Testis (tissue), 3 donors: ENCODE data around the gene TRIM7. TPM values are rescaled to one million over a fixed set of nuclear protein-coding genes. Genes with fewer than 3 reads are reported as not detected.

ENCODE experiments used
- DNase-seq: peaks from one replicate; pipeline ENCODE4 v3.0.0-alpha.2; 2019
- H3K27ac ChIP-seq, 2 donors: fragments of 200-600 bp; sonication (generic); one replicate each; pipeline ENCODE4 v1.5.1; 2019
- H3K27me3 ChIP-seq: fragments of 200-600 bp; sonication (generic); one replicate; pipeline ENCODE4 v1.5.1; 2019
- H3K36me3 ChIP-seq: fragments of 200-600 bp; sonication (generic); one replicate; pipeline ENCODE4 v1.5.1; 2017; ENCODE audit warnings: low read depth; ENCODE audit errors: missing control alignments
- H3K4me1 ChIP-seq: fragments of 200-600 bp; sonication (generic); one replicate; pipeline ENCODE4 v1.5.1; 2019
- H3K4me3 ChIP-seq, 2 donors: fragments of 200-600 bp; sonication (generic); one replicate each; pipeline ENCODE4 v1.5.1; 2017 to 2019
- H3K9me3 ChIP-seq: fragments of 200-600 bp; sonication (generic); one replicate; pipeline ENCODE4 v1.5.1; 2017
- POLR2A ChIP-seq: fragments of 450-650 bp; IDR thresholded peaks from one replicate; pipeline ENCODE4 v1.6.1; 2017; ENCODE audit warnings: antibody characterized with exemption, mild to moderate bottlenecking, moderate library complexity
- WGBS, 2 donors: methylation state at CpG; one replicate each; pipeline ENCODE4 v1.1.5; 2018; 5-methylcytosine and 5-hydroxymethylcytosine counted together
- intact Hi-C: fragments of 100-400 bp; cut with DNase I; formaldehyde crosslinking; loops from one replicate; pipeline ENCODE4 v1.15.1; 2023; ENCODE audit warnings: low total_unique reads
- polyA plus RNA-seq: library from polyadenylated mRNA; stranded (reverse); fragments of 350-450 nt; fragmentation: Illumina TruSeq; extraction: RNeasy Lipid Tissue Mini Kit (QIAGEN cat#74804); gene quantifications from one replicate; pipeline ENCODE4 v1.2.3, GENCODE V29; 2014; ENCODE audit warnings: low read depth, low replicate concordance; ENCODE audit not compliant: insufficient read depth
- total RNA-seq, 2 donors: library from RNA; depleted of rRNA; stranded (reverse); fragments of >200 nt; gene quantifications; one replicate each; pipeline ENCODE4 v1.2.3, GENCODE V29; 2016
- TF ChIP-seq, protein P1 (sequence below), 3 experiments: fragments of 450-650 bp in 2 of 3; fragments of 200-600 bp in 1 of 3; sonication (generic) in 1 of 3; IDR thresholded peaks; one replicate each; pipeline ENCODE4 v1.5.1; 2016 to 2019; ENCODE audit warnings: antibody characterized with exemption in 3 of 3, mild to moderate bottlenecking in 2 of 3, moderate library complexity in 1 of 3

Gene TRIM7
- total and polyA plus RNA-seq, 3 donors from 2014 or later: 0.43 to 0.87 (median 0.47) TPM

DNA sequence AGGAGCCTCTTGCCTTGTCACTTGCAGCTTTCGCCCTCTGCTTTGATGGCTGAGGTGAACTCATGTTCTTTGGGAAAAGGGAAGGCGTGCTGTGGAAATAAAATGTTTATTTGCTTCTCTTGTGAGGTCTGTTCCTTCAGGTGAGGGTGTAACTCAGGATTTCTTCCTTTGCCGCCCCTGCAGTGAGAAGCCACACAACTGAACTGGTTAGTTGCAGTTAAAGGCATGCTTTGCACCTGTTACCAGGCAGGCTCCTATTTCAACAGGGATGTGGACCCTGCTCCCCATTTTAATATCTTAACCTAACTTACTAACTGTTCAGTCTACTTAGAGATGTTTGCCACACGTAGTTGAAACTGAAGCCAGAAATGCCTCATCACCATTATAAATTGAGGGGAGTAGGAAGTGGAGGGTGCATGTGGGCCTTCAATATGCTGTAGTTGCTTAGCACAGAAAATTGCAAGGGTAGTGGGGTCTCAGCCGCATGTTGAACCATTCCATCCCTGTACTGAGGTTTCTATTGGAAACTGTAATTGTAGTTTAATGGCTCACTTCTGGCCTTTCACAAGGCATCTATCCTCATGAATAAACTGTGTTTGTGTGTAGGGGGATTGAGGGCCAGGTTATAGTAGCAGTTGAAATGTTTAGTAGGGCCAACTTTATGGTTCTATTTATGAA lies 30.8 kb upstream of the TRIM7 start:
- 75 to 79% methylated on average over 5 of the region's 5 CpGs for WGBS, 2 donors
- no peak for DNase-seq
- no peaks in the 10 kb centered on the region for H3K27me3 ChIP-seq
- no peak overlapping the region for H3K27ac ChIP-seq
- H3K4me1 ChIP-seq: no peaks in the 10 kb centered on the region
- no peaks in the 10 kb centered on the region for H3K9me3 ChIP-seq
- no peak overlapping the region for H3K4me3 ChIP-seq
- intact Hi-C loops: no loop called here
- no peak for TF ChIP-seq POLR2A
- TF ChIP-seq, protein P1, sequence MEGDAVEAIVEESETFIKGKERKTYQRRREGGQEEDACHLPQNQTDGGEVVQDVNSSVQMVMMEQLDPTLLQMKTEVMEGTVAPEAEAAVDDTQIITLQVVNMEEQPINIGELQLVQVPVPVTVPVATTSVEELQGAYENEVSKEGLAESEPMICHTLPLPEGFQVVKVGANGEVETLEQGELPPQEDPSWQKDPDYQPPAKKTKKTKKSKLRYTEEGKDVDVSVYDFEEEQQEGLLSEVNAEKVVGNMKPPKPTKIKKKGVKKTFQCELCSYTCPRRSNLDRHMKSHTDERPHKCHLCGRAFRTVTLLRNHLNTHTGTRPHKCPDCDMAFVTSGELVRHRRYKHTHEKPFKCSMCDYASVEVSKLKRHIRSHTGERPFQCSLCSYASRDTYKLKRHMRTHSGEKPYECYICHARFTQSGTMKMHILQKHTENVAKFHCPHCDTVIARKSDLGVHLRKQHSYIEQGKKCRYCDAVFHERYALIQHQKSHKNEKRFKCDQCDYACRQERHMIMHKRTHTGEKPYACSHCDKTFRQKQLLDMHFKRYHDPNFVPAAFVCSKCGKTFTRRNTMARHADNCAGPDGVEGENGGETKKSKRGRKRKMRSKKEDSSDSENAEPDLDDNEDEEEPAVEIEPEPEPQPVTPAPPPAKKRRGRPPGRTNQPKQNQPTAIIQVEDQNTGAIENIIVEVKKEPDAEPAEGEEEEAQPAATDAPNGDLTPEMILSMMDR (IDR thresholded peaks at IDR 0.05): no peak
- no peaks in the 10 kb centered on the region for H3K36me3 ChIP-seq

DNA sequence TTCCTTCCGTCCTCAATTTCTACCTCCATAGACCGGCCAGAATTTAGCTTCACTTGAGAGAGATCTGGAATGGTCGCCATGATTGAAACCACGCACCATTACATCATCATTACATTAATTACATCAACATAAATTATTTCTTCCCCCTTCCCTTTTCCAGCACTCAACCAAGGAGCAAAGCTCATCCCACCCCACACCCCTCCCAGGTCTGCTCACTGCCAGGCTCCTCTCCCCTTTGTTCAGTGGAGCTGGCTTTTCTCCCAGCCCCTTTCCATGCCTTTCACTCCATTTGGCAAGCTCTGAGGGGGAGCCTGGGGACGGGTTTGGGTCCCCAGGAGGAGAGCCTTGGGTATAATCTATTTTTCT lies 30.3 kb upstream of the TRIM7 start:
- intact Hi-C loops: no loop called here
- no peak for DNase-seq
- no peaks in the 10 kb centered on the region for H3K27me3 ChIP-seq
- 75 to 81% methylated on average over 5 of the region's 5 CpGs for WGBS, 2 donors
- H3K27ac ChIP-seq: no peak overlapping the region
- TF ChIP-seq, protein P1 (IDR thresholded peaks at IDR 0.05): no peak
- no peak for TF ChIP-seq POLR2A
- H3K9me3 ChIP-seq: no peaks in the 10 kb centered on the region
- H3K4me3 ChIP-seq: no peak overlapping the region
- no peaks in the 10 kb centered on the region for H3K36me3 ChIP-seq
- no peaks in the 10 kb centered on the region for H3K4me1 ChIP-seq

DNA sequence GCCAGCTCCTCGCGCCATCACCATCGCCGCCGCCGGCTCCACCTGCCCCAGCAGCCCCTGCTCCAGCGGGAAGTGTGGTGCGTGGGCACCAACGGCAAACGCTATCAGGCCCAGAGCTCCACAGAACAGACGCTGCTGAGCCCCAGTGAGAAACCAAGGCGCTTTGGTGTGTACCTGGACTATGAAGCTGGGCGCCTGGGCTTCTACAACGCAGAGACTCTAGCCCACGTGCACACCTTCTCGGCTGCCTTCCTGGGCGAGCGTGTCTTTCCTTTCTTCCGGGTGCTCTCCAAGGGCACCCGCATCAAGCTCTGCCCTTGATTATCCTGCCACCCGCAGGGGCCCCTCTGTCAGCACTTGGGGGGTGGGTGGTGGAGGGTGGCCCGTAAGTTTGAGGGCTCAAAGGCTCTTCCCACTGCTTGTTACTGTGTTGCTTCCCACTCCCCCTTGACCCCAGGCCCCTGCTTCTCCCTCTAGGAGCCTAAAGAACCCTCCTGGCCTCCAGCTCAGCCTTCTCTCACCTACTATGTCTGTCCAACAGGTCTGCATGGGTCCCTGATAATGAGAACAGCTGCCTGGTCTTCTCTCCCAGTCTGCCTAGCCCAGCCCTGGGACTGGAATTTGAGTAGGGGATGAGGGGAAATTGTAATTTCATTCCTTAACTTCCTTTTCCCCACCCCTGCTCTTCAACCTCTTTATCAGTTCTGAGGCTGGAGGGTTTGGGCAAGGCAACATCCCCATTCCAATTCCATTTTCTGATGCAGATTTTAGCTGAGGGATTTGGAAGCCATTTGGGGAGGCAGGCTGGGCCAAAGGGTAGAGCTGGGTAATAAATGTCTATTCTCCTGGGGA lies 29.7 kb upstream of the TRIM7 start:
- H3K27me3 ChIP-seq: no peaks in the 10 kb centered on the region
- no peaks in the 10 kb centered on the region for H3K4me1 ChIP-seq
- no peak overlapping the region for H3K27ac ChIP-seq
- no peak for TF ChIP-seq POLR2A
- TF ChIP-seq, protein P1 (IDR thresholded peaks at IDR 0.05): no peak
- no peaks in the 10 kb centered on the region for H3K9me3 ChIP-seq
- DNase-seq: no peak
- H3K4me3 ChIP-seq: no peak overlapping the region
- H3K36me3 ChIP-seq: no peaks in the 10 kb centered on the region
- 86 to 94% methylated on average over 20 to 22 of the region's 22 CpGs for WGBS, 2 donors
- intact Hi-C loops: no loop called here

DNA sequence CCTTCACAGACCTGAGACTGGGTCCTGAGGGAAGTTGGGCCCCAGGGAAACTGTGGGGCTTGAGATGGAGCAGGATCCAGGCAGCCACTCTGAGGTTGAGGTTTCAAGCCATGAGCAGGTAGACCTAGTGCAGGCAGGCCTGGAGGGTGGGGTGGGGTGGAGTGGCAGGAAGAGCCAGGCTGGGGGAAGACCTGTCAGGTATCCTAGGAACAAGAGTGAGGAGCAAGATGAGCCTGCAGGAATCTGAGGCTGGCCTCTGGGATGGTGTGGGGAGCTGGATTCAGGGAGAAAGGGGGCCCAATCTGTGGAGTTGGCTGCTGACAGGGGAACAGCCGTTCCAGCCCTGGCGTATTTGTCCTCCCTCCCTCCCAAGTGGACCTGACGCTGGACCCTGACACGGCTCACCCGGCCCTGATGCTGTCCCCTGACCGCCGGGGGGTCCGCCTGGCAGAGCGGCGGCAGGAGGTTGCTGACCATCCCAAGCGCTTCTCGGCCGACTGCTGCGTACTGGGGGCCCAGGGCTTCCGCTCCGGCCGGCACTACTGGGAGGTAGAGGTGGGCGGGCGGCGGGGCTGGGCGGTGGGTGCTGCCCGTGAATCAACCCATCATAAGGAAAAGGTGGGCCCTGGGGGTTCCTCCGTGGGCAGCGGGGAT lies 28.9 kb upstream of the TRIM7 start:
- Histone ChIP-seq H3K9me3 (no peaks in the 10 kb centered on the region), H3K27me3 (no peaks in the 10 kb centered on the region), H3K4me1 (no peaks in the 10 kb centered on the region), H3K36me3 (no peaks in the 10 kb centered on the region), H3K4me3 (no peak overlapping the region), H3K27ac (no peak overlapping the region)
- TF ChIP-seq, protein P1 (IDR thresholded peaks at IDR 0.05): no peak
- no peak for TF ChIP-seq POLR2A
- DNase-seq: no peak
- WGBS, 2 donors: 94 to 96% methylated on average over 17 to 24 of the region's 24 CpGs
- intact Hi-C loops: no loop called here
